Mesendoderm (in vitro differentiated cells): ENCODE data around the gene RGS6.

Experiments used
- DNase-seq: peaks from one replicate; pipeline ENCODE4 v3.0.0; 2013
- H2AK5ac ChIP-seq: 2 replicates; pipeline ENCODE4 v1.6.1; 2013; ENCODE audit warnings: low read length, inconsistent platforms
- H2BK120ac ChIP-seq: 2 replicates; pipeline ENCODE4 v1.6.1; 2013; ENCODE audit warnings: low read depth, mild to moderate bottlenecking, low read length, moderate library complexity, mixed read lengths
- H2BK15ac ChIP-seq: replicated peaks from 2 replicates; pipeline ENCODE4 v1.6.1; 2013; ENCODE audit warnings: low read depth, mild to moderate bottlenecking, moderate library complexity
- H2BK5ac ChIP-seq: 2 replicates; pipeline ENCODE4 v1.6.1; 2013; ENCODE audit warnings: low read length, inconsistent platforms
- H3K18ac ChIP-seq: 2 replicates; pipeline ENCODE4 v1.6.1; 2013; ENCODE audit warnings: mild to moderate bottlenecking, low read length, mixed read lengths
- H3K23ac ChIP-seq: one replicate; pipeline ENCODE4 v1.6.1; 2013; ENCODE audit warnings: low read length
- H3K27ac ChIP-seq: 2 replicates; pipeline ENCODE4 v1.5.1; 2013; ENCODE audit warnings: low read depth, mild to moderate bottlenecking, inconsistent platforms, low read length, moderate library complexity
- H3K27me3 ChIP-seq: 2 replicates; pipeline ENCODE4 v1.6.1; 2013; ENCODE audit warnings: low read length, control low read depth, mild to moderate bottlenecking, inconsistent platforms; ENCODE audit not compliant: insufficient read depth, poor library complexity
- H3K36me3 ChIP-seq: 2 replicates; pipeline ENCODE4 v1.6.1; 2013; ENCODE audit warnings: low read length, inconsistent platforms; ENCODE audit not compliant: control insufficient read depth, insufficient read depth
- H3K4ac ChIP-seq: one replicate; pipeline ENCODE4 v1.6.1; 2013; ENCODE audit warnings: low read depth, mild to moderate bottlenecking, low read length, moderate library complexity
- H3K4me1 ChIP-seq: 2 replicates; pipeline ENCODE4 v1.6.1; 2013; ENCODE audit warnings: low read depth, low read length, inconsistent platforms; ENCODE audit not compliant: control insufficient read depth
- H3K4me2 ChIP-seq: 2 replicates; pipeline ENCODE4 v1.6.1; 2013; ENCODE audit warnings: low read length
- H3K4me3 ChIP-seq: 2 replicates; pipeline ENCODE4 v1.5.1; 2013; ENCODE audit warnings: mild to moderate bottlenecking, low read length
- H3K56ac ChIP-seq: one replicate; pipeline ENCODE4 v1.6.1; 2013; ENCODE audit warnings: low read length
- H3K79me1 ChIP-seq: 2 replicates; pipeline ENCODE4 v1.6.1; 2013; ENCODE audit warnings: low read length, inconsistent platforms
- H3K79me2 ChIP-seq: 2 replicates; pipeline ENCODE4 v1.6.1; 2013; ENCODE audit warnings: mild to moderate bottlenecking, low read length; ENCODE audit not compliant: control insufficient read depth, insufficient read depth
- H3K9ac ChIP-seq: 2 replicates; pipeline ENCODE4 v1.6.1; 2013; ENCODE audit warnings: low read length, inconsistent platforms
- H4K5ac ChIP-seq: one replicate; pipeline ENCODE4 v1.6.1; 2013; ENCODE audit warnings: low read length
- H4K8ac ChIP-seq: one replicate; pipeline ENCODE4 v1.6.1; 2013; ENCODE audit warnings: low read depth, mild to moderate bottlenecking, control low read depth, low read length, moderate library complexity
- WGBS: extraction: QIAGEN DNeasy Blood & Tissue Kit; methylation state at CpG from one replicate; pipeline ENCODE4 v1.1.7; 2013; ENCODE audit warnings: low lambda C conversion rate, missing lambda C conversion rate; ENCODE audit not compliant: insufficient coverage; ENCODE audit errors: extremely low coverage; 5-methylcytosine and 5-hydroxymethylcytosine counted together

The RGS6 gene

GRCh38 chr14:72549854-72550253, 617.6 kb downstream of the RGS6 start:
- Histone ChIP-seq H3K56ac (no peak overlapping the region), H4K5ac (no peak overlapping the region), H2BK5ac (no peak overlapping the region), H3K27ac (no peak overlapping the region), H3K4me3 (no peak overlapping the region), H3K36me3 (no peaks in the 10 kb centered on the region), H3K4ac (no peak overlapping the region), H2BK15ac (no peak overlapping the region), H3K23ac (no peak overlapping the region), H4K8ac (no peak overlapping the region), H3K79me2 (no peaks in the 10 kb centered on the region), H3K79me1 (no peaks in the 10 kb centered on the region), H3K4me1 (peaks cover 10% of the 10 kb centered on the region), H3K4me2 (no peak overlapping the region), H2BK120ac (no peak overlapping the region), H2AK5ac (no peak overlapping the region), H3K18ac (no peak overlapping the region), H3K9ac (no peak overlapping the region), H3K27me3 (no peaks in the 10 kb centered on the region)
- no peak for DNase-seq
- no CpG with 5 or more reads among the region's 6 CpGs for WGBS

GRCh38 chr14:72550513-72550912, 618.3 kb downstream of the RGS6 start:
- DNase-seq = no peak
- no peak overlapping the region for H3K4me2 ChIP-seq

DNA sequence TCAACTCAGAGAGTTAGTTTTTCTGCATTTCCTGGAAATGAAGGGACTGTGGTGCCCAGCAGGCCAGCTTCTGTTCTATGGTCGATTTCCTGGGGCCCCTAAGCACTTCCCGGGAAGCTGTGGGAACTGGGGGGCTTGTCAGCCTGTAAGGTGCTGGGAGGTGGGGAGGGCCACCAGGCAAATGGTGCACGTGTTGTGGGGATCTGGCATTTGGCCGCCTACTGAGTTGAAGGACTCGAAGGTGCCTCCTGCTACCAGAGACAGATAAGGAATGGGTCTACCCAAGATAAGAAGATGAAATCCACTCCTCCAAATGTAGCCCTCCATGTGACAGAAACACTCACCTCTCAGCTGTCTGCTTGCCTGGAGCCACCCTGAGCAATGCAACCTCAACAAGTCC, 620.0 kb downstream of the RGS6 start:
- H2BK15ac ChIP-seq = no peak overlapping the region
- H3K56ac ChIP-seq = no peak overlapping the region
- H2BK120ac ChIP-seq = no peak overlapping the region
- peaks cover 8% of the 10 kb centered on the region for H3K4me1 ChIP-seq
- H3K27ac ChIP-seq = no peak overlapping the region
- no CpG with 5 or more reads among the region's 5 CpGs for WGBS
- DNase-seq = peak; percentile 71
- no peak overlapping the region for H3K18ac ChIP-seq
- no peak overlapping the region for H3K23ac ChIP-seq
- no peak overlapping the region for H2BK5ac ChIP-seq
- no peaks in the 10 kb centered on the region for H3K36me3 ChIP-seq
- no peaks in the 10 kb centered on the region for H3K79me2 ChIP-seq
- no peak overlapping the region for H2AK5ac ChIP-seq
- no peak overlapping the region for H3K4me3 ChIP-seq
- H4K5ac ChIP-seq = no peak overlapping the region
- H3K4me2 ChIP-seq = no peak overlapping the region
- no peak overlapping the region for H3K9ac ChIP-seq
- H4K8ac ChIP-seq = no peak overlapping the region
- no peaks in the 10 kb centered on the region for H3K27me3 ChIP-seq
- no peaks in the 10 kb centered on the region for H3K79me1 ChIP-seq
- H3K4ac ChIP-seq = no peak overlapping the region

More at GRCh38 chr14:72550513-72550912, 618.3 kb downstream of the RGS6 start:
- Histone ChIP-seq H3K27ac (no peak overlapping the region), H3K4me3 (no peak overlapping the region), H2BK15ac (no peak overlapping the region), H3K4ac (no peak overlapping the region), H3K18ac (no peak overlapping the region), H2AK5ac (no peak overlapping the region), H4K5ac (no peak overlapping the region), H3K4me1 (peaks cover 8% of the 10 kb centered on the region), H3K23ac (no peak overlapping the region), H3K79me1 (no peaks in the 10 kb centered on the region), H3K36me3 (no peaks in the 10 kb centered on the region), H4K8ac (no peak overlapping the region), H3K79me2 (no peaks in the 10 kb centered on the region), H3K9ac (no peak overlapping the region), H2BK5ac (no peak overlapping the region), H3K27me3 (no peaks in the 10 kb centered on the region), H2BK120ac (no peak overlapping the region), H3K56ac (no peak overlapping the region)
- no CpG with 5 or more reads among the region's 4 CpGs for WGBS

DNA sequence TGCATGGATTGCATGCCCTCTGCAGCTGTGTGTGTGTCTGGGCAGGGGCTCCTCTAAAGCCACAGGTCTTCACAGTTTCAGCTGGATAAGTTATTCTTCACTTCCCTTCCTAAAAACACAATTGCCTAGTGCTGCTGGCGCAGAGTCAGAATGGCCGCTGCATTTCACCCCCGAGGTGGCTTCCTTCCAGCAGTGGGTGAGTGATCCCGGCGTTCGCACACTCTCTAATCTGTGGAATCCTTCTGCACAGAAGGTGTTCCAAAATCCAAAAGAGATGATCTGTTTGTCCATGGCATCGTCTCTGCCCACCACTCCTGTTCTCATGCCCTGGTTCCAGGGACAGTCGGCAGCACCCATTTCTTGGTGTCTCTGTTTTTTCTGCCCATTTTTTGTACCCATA, 620.9 kb downstream of the RGS6 start:
- no peak overlapping the region for H3K4me3 ChIP-seq

GRCh38 chr14:72553656-72554055, 621.4 kb downstream of the RGS6 start:
- no peaks in the 10 kb centered on the region for H3K27me3 ChIP-seq
- H2BK120ac ChIP-seq = no peak overlapping the region
- no peak overlapping the region for H4K5ac ChIP-seq
- H2BK15ac ChIP-seq = no peak overlapping the region
- no peaks in the 10 kb centered on the region for H3K79me1 ChIP-seq
- H3K4me2 ChIP-seq = no peak overlapping the region
- no peak overlapping the region for H4K8ac ChIP-seq
- no peak overlapping the region for H3K56ac ChIP-seq
- no peak overlapping the region for H3K23ac ChIP-seq
- H3K27ac ChIP-seq = no peak overlapping the region
- H2AK5ac ChIP-seq = no peak overlapping the region
- WGBS = no CpG with 5 or more reads among the region's 5 CpGs
- H2BK5ac ChIP-seq = no peak overlapping the region
- H3K36me3 ChIP-seq = no peaks in the 10 kb centered on the region
- H3K79me2 ChIP-seq = no peaks in the 10 kb centered on the region
- peaks cover 12% of the 10 kb centered on the region for H3K4me1 ChIP-seq
- no peak overlapping the region for H3K18ac ChIP-seq
- no peak overlapping the region for H3K4ac ChIP-seq
- no peak overlapping the region for H3K9ac ChIP-seq
- H3K4me3 ChIP-seq = no peak overlapping the region
- DNase-seq = no peak

More for the DNA sequence above, 620.9 kb downstream of the RGS6 start:
- Histone ChIP-seq H3K27me3 (no peaks in the 10 kb centered on the region), H3K9ac (no peak overlapping the region), H3K4ac (no peak overlapping the region), H3K4me1 (peaks cover 9% of the 10 kb centered on the region), H2BK15ac (no peak overlapping the region), H3K79me2 (no peaks in the 10 kb centered on the region), H3K18ac (no peak overlapping the region), H3K4me2 (no peak overlapping the region), H2BK5ac (no peak overlapping the region), H3K56ac (no peak overlapping the region), H3K23ac (peak overlapping the region; percentile 19), H4K5ac (no peak overlapping the region), H2AK5ac (no peak overlapping the region), H3K79me1 (no peaks in the 10 kb centered on the region), H3K36me3 (no peaks in the 10 kb centered on the region), H2BK120ac (no peak overlapping the region), H4K8ac (no peak overlapping the region), H3K27ac (no peak overlapping the region)
- DNase-seq = no peak
- no CpG with 5 or more reads among the region's 8 CpGs for WGBS

GRCh38 chr14:72554401-72554800, 622.2 kb downstream of the RGS6 start:
- peaks cover 18% of the 10 kb centered on the region for H3K4me1 ChIP-seq
- H3K79me1 ChIP-seq = no peaks in the 10 kb centered on the region
- no peaks in the 10 kb centered on the region for H3K79me2 ChIP-seq
- H3K27ac ChIP-seq = no peak overlapping the region
- no peak overlapping the region for H3K4me3 ChIP-seq
- no peak overlapping the region for H3K56ac ChIP-seq
- H3K36me3 ChIP-seq = no peaks in the 10 kb centered on the region
- H3K27me3 ChIP-seq = no peaks in the 10 kb centered on the region
- H2AK5ac ChIP-seq = no peak overlapping the region
- no peak for DNase-seq
- H2BK120ac ChIP-seq = no peak overlapping the region
- WGBS = no CpG with 5 or more reads among the region's 4 CpGs
- H3K23ac ChIP-seq = no peak overlapping the region
- H3K18ac ChIP-seq = no peak overlapping the region
- H4K8ac ChIP-seq = no peak overlapping the region
- no peak overlapping the region for H3K9ac ChIP-seq
- no peak overlapping the region for H4K5ac ChIP-seq
- no peak overlapping the region for H2BK15ac ChIP-seq
- H2BK5ac ChIP-seq = no peak overlapping the region
- H3K4ac ChIP-seq = no peak overlapping the region
- H3K4me2 ChIP-seq = no peak overlapping the region
